ENCODE results near the gene ENTPD2.
A peak's percentile ranks its signal among the peaks of the same experiment; 100 is the strongest.

ENTPD2 gene

GRCh38 chr9:137029058-137029936 lies 24.6 kb downstream of the ENTPD2 start (continued):
- peak; percentile 68 for TF ChIP-seq ZBTB8A (tag by site-specific recombination; IDR thresholded peaks at IDR 0.05)
- no peak for TF ChIP-seq ZSCAN30 (tag by site-specific recombination; IDR thresholded peaks at IDR 0.05)
- peak; percentile 27 for TF ChIP-seq PATZ1 (tag by site-specific recombination; IDR thresholded peaks at IDR 0.05)
- TF ChIP-seq SP7 (tag by site-specific recombination; IDR thresholded peaks at IDR 0.05): 0 out of 2 replicates have a peak, but pooled peaks have one; percentile 14
- TF ChIP-seq ZNF423 (tag by site-specific recombination; IDR thresholded peaks at IDR 0.05): no peak

DNA sequence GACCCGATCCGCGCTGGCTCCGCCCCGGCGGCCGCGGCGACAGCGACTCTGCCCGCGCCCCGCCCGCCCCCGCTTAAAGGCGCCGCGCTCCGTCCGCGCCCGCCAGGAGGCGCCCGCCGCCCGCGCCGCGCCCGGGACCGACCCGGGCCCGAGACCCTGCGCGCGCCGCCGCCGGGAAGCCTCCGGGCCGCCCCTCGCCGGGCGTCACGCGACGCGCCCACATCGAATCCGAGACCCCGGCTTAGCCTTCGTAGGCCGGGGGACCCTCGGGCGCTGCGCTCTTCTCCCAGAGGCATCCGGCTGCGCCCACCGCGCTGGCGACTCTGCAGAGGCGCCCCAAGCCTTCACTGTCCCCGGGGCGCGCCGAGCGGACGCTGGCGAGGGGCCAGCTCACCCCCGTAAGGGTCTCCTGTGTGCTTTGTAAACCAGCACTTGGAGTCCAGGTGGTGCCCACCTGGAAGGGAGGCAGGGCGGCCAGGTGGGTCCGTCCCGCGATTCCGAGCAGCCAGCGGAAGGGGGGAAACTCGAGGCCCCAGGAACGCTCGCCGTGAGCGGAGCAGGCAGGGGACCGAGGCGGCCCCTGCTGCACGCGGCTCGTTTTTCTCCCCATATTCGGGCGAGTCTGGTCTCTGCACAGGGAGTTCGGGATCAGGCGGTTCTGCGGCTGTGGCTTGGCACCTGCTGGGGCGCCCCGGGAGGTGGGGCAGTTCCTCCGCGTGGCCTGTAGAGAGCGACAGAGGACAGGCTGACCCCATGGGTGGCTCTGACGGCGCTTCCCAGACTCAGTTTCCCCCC lies 25.4 kb downstream of the ENTPD2 start:
- H3K4me1 ChIP-seq (ENCODE audit: control insufficient read depth, insufficient read depth, low read length): peaks cover 2% of the 10 kb centered on the region; the same call in 1 of the 2 replicates
- peak overlapping the region; percentile 42 for H3K4me3 ChIP-seq (ENCODE audit: low read depth, low read length)
- H3K36me3 ChIP-seq (ENCODE audit: control insufficient read depth in 2 of 2, insufficient read depth in 1 of 2, low read length in 2 of 2): no peaks in the 10 kb centered on the region
- CTCF ChIA-PET: interaction anchor here (0.5 to 5.8 kb wide), 64 partner anchors 9 to 965 kb away, joined by 3 to 86 read pairs (median 5); partner anchors contain the start of genes C8G, CLIC3, NPDC1 and PAXX
- no peaks in the 10 kb centered on the region for H3K9me3 ChIP-seq (ENCODE audit: control insufficient read depth, insufficient read depth, low read depth, low read length)
- H3K27ac ChIP-seq (ENCODE audit: extremely low read depth, low read depth, low read length): peak overlapping the region; percentile 62; the same call in 1 of the 2 replicates
- POLR2A ChIA-PET: interaction anchor here (0.6 to 1.7 kb wide), 10 partner anchors 9 to 236 kb away, joined by 3 to 8 read pairs (median 3); partner anchors contain the start of genes PAXX and TUBB4B
- TF ChIP-seq ZSCAN23 (tag by site-specific recombination; IDR thresholded peaks at IDR 0.05) (0 out of 2 replicates have a peak, but pooled peaks have one; percentile 38), ZNF558 (tag by site-specific recombination; IDR thresholded peaks at IDR 0.05) (no peak), HOXA7 (CRISPR knock-in tag; IDR thresholded peaks at IDR 0.05; ENCODE audit: borderline replicate concordance) (no peak), ZEB2 (tag by site-specific recombination; IDR thresholded peaks at IDR 0.05) (peak; percentile 92), CTCF (tag by site-specific recombination; IDR thresholded peaks at IDR 0.05) (peak; percentile 57), ZIC2 (tag by site-specific recombination; IDR thresholded peaks at IDR 0.05) (peak; percentile 91), BCL6B (tag by site-specific recombination; IDR thresholded peaks at IDR 0.05) (no peak), ZNF394 (tag by site-specific recombination; IDR thresholded peaks at IDR 0.05; ENCODE audit: borderline replicate concordance) (no peak), MEIS1 (CRISPR knock-in tag; IDR thresholded peaks at IDR 0.05; ENCODE audit: borderline replicate concordance) (no peak), ZNF16 (tag by site-specific recombination; IDR thresholded peaks at IDR 0.05; ENCODE audit: low read depth) (no peak), ZNF202 (tag by site-specific recombination; IDR thresholded peaks at IDR 0.05; ENCODE audit: borderline replicate concordance) (no peak), ZNF548 (tag by site-specific recombination; IDR thresholded peaks at IDR 0.05) (no peak), SP2 (tag by site-specific recombination; IDR thresholded peaks at IDR 0.05) (peak; percentile 44), ZNF2 (tag by site-specific recombination; IDR thresholded peaks at IDR 0.05) (peak; percentile 48; the same call in 1 of the 2 replicates), ZNF473 (tag by site-specific recombination; IDR thresholded peaks at IDR 0.05) (no peak), PATZ1 (tag by site-specific recombination; IDR thresholded peaks at IDR 0.05) (peak; percentile 84), EGR2 (tag by site-specific recombination; IDR thresholded peaks at IDR 0.05; ENCODE audit: low read depth) (peak; percentile 41)
- TF ChIP-seq, protein P1, sequence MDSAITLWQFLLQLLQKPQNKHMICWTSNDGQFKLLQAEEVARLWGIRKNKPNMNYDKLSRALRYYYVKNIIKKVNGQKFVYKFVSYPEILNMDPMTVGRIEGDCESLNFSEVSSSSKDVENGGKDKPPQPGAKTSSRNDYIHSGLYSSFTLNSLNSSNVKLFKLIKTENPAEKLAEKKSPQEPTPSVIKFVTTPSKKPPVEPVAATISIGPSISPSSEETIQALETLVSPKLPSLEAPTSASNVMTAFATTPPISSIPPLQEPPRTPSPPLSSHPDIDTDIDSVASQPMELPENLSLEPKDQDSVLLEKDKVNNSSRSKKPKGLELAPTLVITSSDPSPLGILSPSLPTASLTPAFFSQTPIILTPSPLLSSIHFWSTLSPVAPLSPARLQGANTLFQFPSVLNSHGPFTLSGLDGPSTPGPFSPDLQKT (IDR thresholded peaks at IDR 0.05; ENCODE audit: borderline replicate concordance, low read depth, low read length): no peak
